IgD-negative memory B cell (primary cell): ENCODE results near the gene GAMT. TPM values are rescaled to one million over a fixed set of nuclear protein-coding genes. Genes with fewer than 3 reads are reported as not detected.

ENCODE experiments used
- H3K27ac Mint-ChIP-seq, 3 donors: one replicate each; pipeline ENCODE4 v1.8.0; 2020 to 2022; ENCODE audit warnings: mild to moderate bottlenecking in 3 of 3, mixed read lengths in 3 of 3, moderate library complexity in 1 of 3
- H3K27me3 Mint-ChIP-seq: one replicate; pipeline ENCODE4 v1.8.0; 2021; ENCODE audit warnings: mixed read lengths
- H3K36me3 Mint-ChIP-seq: one replicate; pipeline ENCODE4 v1.8.0; 2020; ENCODE audit warnings: mild to moderate bottlenecking, mixed read lengths
- H3K4me1 Mint-ChIP-seq, 3 donors: one replicate each; pipeline ENCODE4 v1.8.0; 2020 to 2022; ENCODE audit warnings: mixed read lengths in 3 of 3, mild to moderate bottlenecking in 1 of 3
- H3K4me3 Mint-ChIP-seq, 4 donors: one replicate each; pipeline ENCODE4 v1.8.0; 2020 to 2022; ENCODE audit warnings: mild to moderate bottlenecking in 4 of 4, mixed read lengths in 4 of 4, moderate library complexity in 3 of 4
- H3K9me3 Mint-ChIP-seq, 3 donors: one replicate each; pipeline ENCODE4 v1.8.0; 2020 to 2021; ENCODE audit warnings: mixed read lengths in 3 of 3, mild to moderate bottlenecking in 1 of 3
- polyA plus RNA-seq: library from polyadenylated mRNA; unstranded; fragments of 300-500 nt; fragmentation: Illumina TruSeq; gene quantifications from one replicate; pipeline ENCODE4 v1.2.3, GENCODE V29; 2021

The GAMT gene
- polyA plus RNA-seq, 1 donor from 2014 or later: 14.3 TPM

- Mint-ChIP-seq H3K27ac (no peak overlapping the region), H3K4me3 (peak overlapping the region in 3 of 4 donors; percentile 48 to 87 (median 83)), H3K4me1 (peaks cover 5 to 11% (median 10%) of the 10 kb centered on the region in 3 donors), H3K27me3 (no peaks in the 10 kb centered on the region), H3K9me3 (no peaks in the 10 kb centered on the region), H3K36me3 (no peaks in the 10 kb centered on the region)
Observed at GRCh38 chr19:1353144-1353543, 48.2 kb downstream of the GAMT start.

GRCh38 chr19:1351381-1351851 is 49.9 kb downstream of the GAMT start:
- peaks cover 0 to 10% (median 9%) of the 10 kb centered on the region in 3 donors for H3K4me1 Mint-ChIP-seq
- peak overlapping the region in 2 of 4 donors; percentile 60 to 87 for H3K4me3 Mint-ChIP-seq

DNA sequence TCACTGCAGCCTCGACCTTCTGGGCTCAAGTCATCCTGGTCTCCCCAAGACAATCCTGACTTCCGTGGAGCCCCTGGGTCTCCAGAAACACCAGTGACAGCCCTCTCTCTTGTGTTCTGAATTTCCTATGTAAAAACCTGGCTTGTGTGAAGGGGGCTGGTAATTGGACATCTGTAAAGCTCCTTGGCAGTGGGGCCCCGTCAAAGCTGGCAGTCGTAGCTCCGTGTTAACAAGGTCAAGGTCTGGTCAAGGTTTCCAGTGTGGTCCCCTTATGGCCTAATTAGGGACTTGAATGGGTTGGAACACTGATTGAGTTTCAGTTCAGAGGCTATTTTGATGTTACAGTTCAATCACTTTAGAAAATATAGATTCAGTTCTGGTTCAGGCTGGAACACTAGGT is 50.5 kb downstream of the GAMT start:
- peak overlapping the region in 1 of 3 donors; percentile 32 for H3K27ac Mint-ChIP-seq

More at GRCh38 chr19:1351381-1351851, 49.9 kb downstream of the GAMT start:
- Mint-ChIP-seq H3K27me3 (no peaks in the 10 kb centered on the region), H3K36me3 (no peaks in the 10 kb centered on the region), H3K9me3 (no peaks in the 10 kb centered on the region), H3K27ac (no peak overlapping the region)

DNA sequence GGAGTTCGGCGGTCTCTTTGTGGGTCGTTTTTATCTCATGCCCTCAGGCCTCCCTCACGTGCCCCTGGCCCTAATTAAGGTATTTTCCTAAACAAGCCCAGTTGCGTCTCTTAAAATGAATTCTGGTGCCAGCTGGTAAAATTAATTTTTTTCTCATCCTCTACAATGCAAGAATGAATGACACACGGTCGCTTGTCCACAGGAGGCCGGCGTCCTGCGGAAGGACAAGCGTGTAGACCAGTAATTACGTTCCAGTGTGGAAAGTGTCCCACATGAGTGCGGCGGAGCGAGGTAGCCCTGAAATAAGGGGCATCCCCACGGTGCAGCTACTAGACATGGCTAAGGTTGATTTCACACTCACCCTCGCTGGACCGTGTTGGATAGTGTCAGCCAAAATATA is 52.1 kb downstream of the GAMT start:
- H3K9me3 Mint-ChIP-seq: peaks cover 0 to 2% (median 0%) of the 10 kb centered on the region in 3 donors
- H3K27me3 Mint-ChIP-seq: no peaks in the 10 kb centered on the region
- H3K36me3 Mint-ChIP-seq: no peaks in the 10 kb centered on the region
- H3K27ac Mint-ChIP-seq: peak overlapping the region in 1 of 3 donors; percentile 7
- peaks cover 3 to 8% (median 6%) of the 10 kb centered on the region in 3 donors for H3K4me1 Mint-ChIP-seq
- H3K4me3 Mint-ChIP-seq: peak overlapping the region in 1 of 4 donors; percentile 40

More for the DNA sequence above, 50.5 kb downstream of the GAMT start:
- H3K9me3 Mint-ChIP-seq: no peaks in the 10 kb centered on the region
- H3K4me3 Mint-ChIP-seq: peak overlapping the region in 1 of 4 donors; percentile 87
- no peaks in the 10 kb centered on the region for H3K27me3 Mint-ChIP-seq
- H3K4me1 Mint-ChIP-seq: peaks cover 0 to 5% (median 4%) of the 10 kb centered on the region in 3 donors
- H3K36me3 Mint-ChIP-seq: no peaks in the 10 kb centered on the region

Other genes starting within 250 kb of the GAMT start
- gene SBNO2, start 227.3 kb downstream of the GAMT start, polyA plus RNA-seq: 2.1 TPM
- gene STK11, start 195.8 kb downstream of the GAMT start, polyA plus RNA-seq: 14.9 TPM
- gene CBARP, start 163.5 kb downstream of the GAMT start, polyA plus RNA-seq: not detected
- 339 TPM for gene ATP5F1D, start 159.8 kb downstream of the GAMT start, polyA plus RNA-seq
- 4.8 TPM for gene MIDN, start 153.0 kb downstream of the GAMT start, polyA plus RNA-seq
- gene CIRBP, start 132.2 kb downstream of the GAMT start, polyA plus RNA-seq: 377 TPM
- 115 TPM for gene FAM174C, start 126.0 kb downstream of the GAMT start, polyA plus RNA-seq
- not detected for gene EFNA2, start 115.7 kb downstream of the GAMT start, polyA plus RNA-seq
- 233 TPM for gene NDUFS7, start 17.6 kb downstream of the GAMT start, polyA plus RNA-seq
- gene DAZAP1, start 6.0 kb upstream of the GAMT start, polyA plus RNA-seq: 7.2 TPM
- gene RPS15, start 36.9 kb upstream of the GAMT start, polyA plus RNA-seq: 3,226 TPM
- 0.16 TPM for gene APC2, start 48.6 kb upstream of the GAMT start, polyA plus RNA-seq
- 51.1 TPM for gene C19orf25, start 77.7 kb upstream of the GAMT start, polyA plus RNA-seq
- not detected for gene PCSK4, start 88.8 kb upstream of the GAMT start, polyA plus RNA-seq
- 0.24 TPM for gene REEP6, start 89.6 kb upstream of the GAMT start, polyA plus RNA-seq
- 0.21 TPM for gene ADAMTSL5, start 111.5 kb upstream of the GAMT start, polyA plus RNA-seq
- not detected for gene PLK5, start 122.5 kb upstream of the GAMT start, polyA plus RNA-seq
- 0.13 TPM for gene MEX3D, start 166.8 kb upstream of the GAMT start, polyA plus RNA-seq
- 16.4 TPM for gene MBD3, start 191.3 kb upstream of the GAMT start, polyA plus RNA-seq
- gene UQCR11, start 203.9 kb upstream of the GAMT start, polyA plus RNA-seq: 487 TPM